Placental pericyte (primary cell): Measurements from ENCODE around the gene TELO2. TPM values are rescaled to one million over a fixed set of nuclear protein-coding genes. Genes with fewer than 3 reads are reported as not detected.

Experiments
- total RNA-seq: library from RNA; depleted of rRNA; stranded (reverse); fragments of >200 nt; gene quantifications from 2 replicates; pipeline ENCODE4 v1.2.3, GENCODE V29; 2012

The TELO2 gene
- 17.3 and 30.4 TPM in 2 replicates for total RNA-seq

GRCh38 chr16:1492923-1493745, at the start of gene TELO2:
TSS of gene TELO2 (plus strand) at chr16:1493360. CDS start at chr16:1494282, 922 bp downstream.

DNA sequence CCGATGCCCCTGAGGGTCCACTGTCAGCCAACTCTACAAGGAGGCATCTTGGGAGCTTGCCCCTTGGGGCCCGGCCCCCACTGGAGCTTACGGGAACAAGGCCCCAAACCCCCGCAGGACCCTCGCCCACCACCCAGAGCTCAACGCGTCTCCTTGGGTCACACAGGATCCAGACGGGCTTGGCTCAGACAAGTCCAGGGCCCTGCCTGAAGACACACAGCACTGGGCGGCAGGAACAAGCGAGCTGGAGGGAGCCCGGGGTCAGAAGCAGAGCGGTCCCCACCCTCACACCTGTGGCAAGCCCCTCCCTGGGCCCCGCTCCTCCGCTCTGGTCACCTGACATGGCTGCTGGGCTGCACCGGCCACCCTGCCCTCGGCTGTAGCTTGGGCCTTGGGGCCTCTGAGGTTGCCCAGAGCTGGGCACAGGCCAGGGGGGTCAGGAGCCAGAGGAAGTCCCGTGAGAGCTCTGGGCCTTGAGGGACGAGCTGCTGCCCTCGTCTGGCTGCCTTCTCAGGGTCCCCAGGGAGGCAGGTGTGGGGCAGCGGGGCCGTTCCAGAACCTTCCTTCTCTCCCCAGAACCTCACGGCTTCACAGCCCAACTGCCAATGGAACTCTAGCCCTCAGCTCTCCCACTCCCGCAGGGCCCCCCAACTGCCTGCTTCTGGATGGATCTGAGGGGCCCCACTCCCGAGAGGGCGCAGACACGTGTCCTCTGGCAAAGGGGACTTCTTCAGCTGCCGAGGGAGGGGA, 49.0 kb upstream of the TELO2 start, which contains the start of gene CCDC154:
Gene CCDC154 (minus strand): TSS at position 577 of the 750 bp plus-strand sequence. CDS start 234 bp downstream, at position 343.

DNA sequence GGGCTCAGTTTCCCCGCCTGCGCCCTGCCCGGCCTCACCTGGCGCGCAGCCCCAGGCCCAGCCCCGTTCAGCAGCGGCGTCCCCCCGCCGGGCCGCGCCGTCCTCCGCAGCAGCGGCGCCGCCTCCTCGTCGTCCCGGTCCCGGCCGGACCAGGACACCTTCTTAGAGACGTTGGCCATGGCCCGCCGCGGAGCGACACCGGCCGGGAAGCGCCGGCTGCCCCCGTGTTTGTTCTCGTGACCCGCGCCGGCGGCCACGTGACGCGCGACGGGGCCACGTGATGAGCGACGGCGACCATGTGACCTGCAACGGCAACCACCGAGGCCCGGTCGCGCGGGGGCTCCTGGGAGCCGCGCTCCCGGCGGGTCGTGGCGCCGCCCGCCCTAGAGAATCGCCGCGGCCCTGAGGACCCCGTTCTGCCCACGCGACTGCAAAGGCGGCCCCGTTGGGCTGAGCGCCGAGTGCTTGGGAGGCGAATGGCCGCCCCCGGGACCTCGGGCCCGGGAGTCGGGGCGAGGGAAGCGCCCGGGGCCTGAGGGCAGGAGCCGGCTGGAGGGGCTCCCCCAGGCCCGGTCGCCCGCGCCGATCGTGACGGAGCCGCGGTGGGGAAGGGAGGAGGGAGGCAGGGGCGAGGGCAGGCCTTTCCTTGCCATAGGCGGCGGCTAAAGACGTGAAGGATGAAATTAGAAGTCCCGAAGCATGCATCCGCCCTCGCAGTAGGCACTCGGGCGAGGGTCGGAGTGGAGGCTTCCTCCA, 18.2 kb upstream of the TELO2 start, which contains the start of gene CLCN7:
Gene CLCN7 (minus strand): TSS at position 233 of the 756 bp plus-strand sequence. CDS start 54 bp downstream, at position 179.

GRCh38 chr16:1488619-1489018, 4.5 kb upstream of the TELO2 start, which contains the start of gene PTX4:
TSS of gene PTX4 (minus strand) at chr16:1488944. CDS start at chr16:1488909, 35 bp downstream.

DNA sequence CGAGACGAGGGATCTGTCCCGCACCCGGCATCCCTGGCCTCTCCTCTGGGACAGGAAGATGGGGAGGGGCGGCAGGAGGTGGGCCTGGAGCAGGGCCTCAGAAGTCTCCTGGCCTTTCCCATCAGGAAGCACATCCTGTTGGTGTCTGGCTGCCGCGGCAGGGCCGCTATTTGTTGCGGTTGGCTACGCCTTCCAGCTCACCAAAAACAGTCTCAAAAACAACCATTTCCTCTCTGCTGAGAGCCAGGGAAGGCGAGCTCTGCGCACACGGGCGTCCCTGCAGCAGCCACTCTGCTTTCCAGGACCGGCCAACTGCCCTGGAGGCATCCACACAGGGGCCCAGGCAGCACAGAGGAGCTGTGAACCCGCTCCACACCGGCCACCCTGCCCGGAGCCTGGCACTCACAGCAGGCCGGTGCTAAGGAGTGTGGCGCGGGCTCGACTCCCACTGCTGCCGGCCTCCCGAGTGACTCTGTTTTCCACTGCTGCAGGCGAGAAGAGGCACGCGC, 40.3 kb downstream of the TELO2 start, which contains the start of gene TMEM204:
Gene TMEM204 (plus strand): TSS at position 224 of the 509 bp plus-strand sequence. CDS start 610 bp downstream, outside the sequence.

Other genes with a start within 250 kb of the TELO2 start
- gene TPSD1, start 237.3 kb upstream of the TELO2 start, total RNA-seq: not detected in 2 replicates
- 63.9 and 86.0 TPM in 2 replicates for gene UBE2I, start 183.7 kb upstream of the TELO2 start, total RNA-seq
- 0.66 and 2.4 TPM in 2 replicates for gene BAIAP3, start 159.7 kb upstream of the TELO2 start, total RNA-seq
- gene TSR3, start 141.5 kb upstream of the TELO2 start, total RNA-seq: 43.1 and 73.6 TPM in 2 replicates
- 30.6 and 67.2 TPM in 2 replicates for gene GNPTG, start 141.4 kb upstream of the TELO2 start, total RNA-seq
- 8.2 and 9.4 TPM in 2 replicates for gene UNKL, start 78.7 kb upstream of the TELO2 start, total RNA-seq
- gene UQCC4, start 72.6 kb upstream of the TELO2 start, total RNA-seq: 13.1 and 17.0 TPM in 2 replicates
- not detected in 2 replicates for gene PERCC1, start 62.3 kb upstream of the TELO2 start, total RNA-seq
- gene CCDC154, start 48.8 kb upstream of the TELO2 start, total RNA-seq: 0.14 and 0.88 TPM in 2 replicates
- 74.9 and 195 TPM in 2 replicates for gene CLCN7, start 18.3 kb upstream of the TELO2 start, total RNA-seq
- gene PTX4, start 4.4 kb upstream of the TELO2 start, total RNA-seq: 0.29 TPM in 1 of 2 replicates, not detected in the other
- gene TMEM204, start 40.3 kb downstream of the TELO2 start, total RNA-seq: 9.6 and 39.7 TPM in 2 replicates
- 22.8 and 25.2 TPM in 2 replicates for gene IFT140, start 118.7 kb downstream of the TELO2 start, total RNA-seq
- gene CRAMP1, start 119.0 kb downstream of the TELO2 start, total RNA-seq: 9.8 and 16.0 TPM in 2 replicates
- gene JPT2, start 184.9 kb downstream of the TELO2 start, total RNA-seq: 25.6 and 84.6 TPM in 2 replicates
- 38.7 and 65.4 TPM in 2 replicates for gene MAPK8IP3, start 212.8 kb downstream of the TELO2 start, total RNA-seq